GM15510 (cell line): ENCODE data around the gene PTH2.

ENCODE experiments used
- POLR2A ChIP-seq: IDR thresholded peaks from 3 replicates; pipeline ENCODE4 v1.6.1; 2011; ENCODE audit warnings: borderline replicate concordance; ENCODE audit not compliant: insufficient read length; ENCODE audit errors: extremely low read depth

PTH2 gene

DNA sequence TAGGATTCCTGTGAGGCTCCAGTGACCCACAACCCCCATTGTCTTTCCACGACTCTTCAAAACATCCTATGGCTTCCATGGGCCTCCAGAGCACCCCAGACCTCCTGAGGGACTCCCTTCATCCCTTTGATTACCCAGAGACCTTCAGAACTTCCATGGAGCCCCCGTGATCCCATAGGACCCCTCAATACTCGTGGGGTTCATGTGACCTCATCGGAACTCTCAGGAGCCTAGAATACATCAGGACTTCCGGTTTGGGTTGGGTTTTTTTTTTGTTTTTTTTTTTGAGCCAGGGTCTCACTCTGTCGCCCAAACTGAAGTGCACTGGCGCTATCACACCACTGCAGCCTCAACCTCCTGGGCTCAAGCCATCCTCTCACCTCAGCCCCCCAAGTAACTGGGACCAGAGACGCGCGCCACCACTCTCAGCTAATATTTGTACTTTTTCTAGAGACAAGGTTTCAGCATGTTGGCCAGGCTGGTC is 30.6 kb upstream of the PTH2 start:
- TF ChIP-seq POLR2A = no peak

DNA sequence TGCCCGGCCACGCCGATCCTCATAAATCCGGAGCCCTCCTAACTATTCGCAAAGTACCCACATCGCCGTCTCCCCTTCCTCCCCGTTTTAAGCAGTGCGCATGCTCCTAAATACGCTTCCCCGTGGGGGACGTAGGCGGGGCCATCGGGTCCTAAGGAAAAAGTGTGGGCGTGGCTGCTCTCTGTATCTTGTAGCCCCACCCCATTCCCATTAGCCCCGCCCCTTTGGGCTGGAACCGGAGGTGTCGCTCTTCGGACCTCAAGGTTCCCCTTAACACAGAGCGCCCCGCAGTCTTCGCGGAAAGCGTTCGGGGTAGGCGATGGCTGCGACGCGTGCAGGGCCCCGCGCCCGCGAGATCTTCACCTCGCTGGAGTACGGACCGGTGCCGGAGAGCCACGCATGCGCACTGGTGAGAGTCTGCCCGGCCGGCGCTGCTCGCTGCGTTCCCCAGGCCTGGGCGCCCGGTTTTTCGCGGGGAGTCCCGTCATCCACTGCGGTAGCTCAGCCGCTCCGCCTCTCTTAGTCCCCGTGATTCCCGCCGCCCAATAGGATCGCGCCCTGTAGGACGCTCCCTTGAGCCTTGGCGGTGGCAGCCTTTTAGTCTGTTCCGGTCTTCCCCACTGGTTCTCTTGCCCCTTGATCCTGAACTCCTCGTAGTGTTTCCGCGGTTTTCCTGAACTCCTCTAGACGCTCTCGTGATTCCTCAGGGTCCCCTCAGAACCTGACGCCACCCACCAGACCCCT is 29.9 kb upstream of the PTH2 start, which contains the start of gene ALDH16A1:
Gene ALDH16A1 (plus strand): TSS at position 213 of the 744 bp plus-strand sequence. CDS start 107 bp downstream, at position 320.
- TF ChIP-seq POLR2A = peak; percentile 91

DNA sequence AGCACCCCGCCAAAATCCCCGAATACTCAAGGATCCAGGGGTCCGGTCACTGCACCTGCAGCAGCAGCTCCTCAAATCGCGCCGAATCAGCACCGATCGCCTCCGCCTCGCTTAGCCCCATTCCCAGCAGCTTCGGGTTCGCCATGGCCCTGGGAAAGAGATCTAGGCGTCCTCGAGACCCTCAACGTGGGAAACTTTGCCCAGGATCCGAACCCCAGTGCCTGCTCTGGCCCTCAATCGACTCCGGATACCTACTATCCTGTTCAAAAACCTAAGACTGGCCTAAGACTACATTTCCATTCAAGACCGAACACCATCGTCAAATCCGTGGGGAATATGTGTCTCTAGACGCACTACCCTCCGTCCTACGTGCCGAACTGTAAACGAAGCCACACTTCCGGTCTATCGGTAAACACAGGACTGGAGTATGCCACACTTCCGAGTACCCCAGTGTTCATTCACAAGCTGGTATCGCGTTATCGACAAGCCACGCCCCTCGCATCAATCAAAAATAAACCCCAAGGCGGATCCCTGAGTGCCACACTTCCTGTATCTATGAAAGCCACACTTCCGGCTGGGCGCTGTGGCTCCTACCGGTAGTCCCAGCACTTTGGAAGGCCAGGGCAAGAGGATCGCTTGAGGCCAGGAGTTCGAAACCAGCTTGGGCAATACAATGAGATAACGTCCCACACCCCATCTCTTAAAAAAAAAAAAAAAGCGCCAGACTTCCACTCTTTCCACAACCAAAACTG is 28.4 kb upstream of the PTH2 start, which contains the start of gene PIH1D1:
Gene PIH1D1 (minus strand): TSS at position 385 of the 752 bp plus-strand sequence. CDS start 240 bp downstream, at position 145.
- TF ChIP-seq POLR2A = peak; percentile 69

DNA sequence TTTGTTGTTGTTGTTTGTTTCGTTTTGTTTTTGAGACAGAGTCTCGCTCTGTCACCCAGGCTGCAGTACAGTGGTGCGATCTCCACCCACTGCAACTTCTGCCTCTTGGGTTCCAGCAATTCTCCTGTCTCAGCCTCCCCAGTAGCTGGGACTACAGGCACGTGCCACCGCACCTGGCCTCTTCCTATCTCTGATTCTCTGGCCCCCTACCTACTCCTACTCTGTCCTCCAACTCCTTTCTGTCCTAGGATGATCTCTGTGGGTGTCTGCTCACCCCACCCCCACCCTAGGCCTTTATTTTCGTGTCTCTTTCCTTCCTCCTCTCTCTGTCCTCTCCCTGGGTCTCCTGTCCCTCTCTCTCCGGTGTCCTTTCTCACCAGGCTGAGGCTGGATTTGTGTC is 27.2 kb upstream of the PTH2 start:
- TF ChIP-seq POLR2A = no peak

DNA sequence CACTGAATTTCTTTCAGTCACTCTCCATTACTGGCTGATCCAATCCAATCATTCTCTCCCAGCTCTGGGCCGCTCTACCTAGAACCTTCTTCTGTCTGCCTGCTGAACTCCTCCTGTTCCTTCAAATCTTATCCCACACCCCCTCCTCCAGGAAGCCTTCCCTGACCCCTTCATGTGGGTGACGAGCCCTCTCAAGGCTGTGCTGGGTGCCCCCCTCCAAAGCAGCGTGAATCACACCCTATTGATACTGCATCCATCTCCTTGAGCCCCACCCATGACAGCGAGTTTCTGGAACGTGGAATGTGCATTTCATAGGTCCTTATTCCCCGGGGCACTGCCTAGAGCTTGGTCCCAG is 25.2 kb upstream of the PTH2 start:
- no peak for TF ChIP-seq POLR2A

DNA sequence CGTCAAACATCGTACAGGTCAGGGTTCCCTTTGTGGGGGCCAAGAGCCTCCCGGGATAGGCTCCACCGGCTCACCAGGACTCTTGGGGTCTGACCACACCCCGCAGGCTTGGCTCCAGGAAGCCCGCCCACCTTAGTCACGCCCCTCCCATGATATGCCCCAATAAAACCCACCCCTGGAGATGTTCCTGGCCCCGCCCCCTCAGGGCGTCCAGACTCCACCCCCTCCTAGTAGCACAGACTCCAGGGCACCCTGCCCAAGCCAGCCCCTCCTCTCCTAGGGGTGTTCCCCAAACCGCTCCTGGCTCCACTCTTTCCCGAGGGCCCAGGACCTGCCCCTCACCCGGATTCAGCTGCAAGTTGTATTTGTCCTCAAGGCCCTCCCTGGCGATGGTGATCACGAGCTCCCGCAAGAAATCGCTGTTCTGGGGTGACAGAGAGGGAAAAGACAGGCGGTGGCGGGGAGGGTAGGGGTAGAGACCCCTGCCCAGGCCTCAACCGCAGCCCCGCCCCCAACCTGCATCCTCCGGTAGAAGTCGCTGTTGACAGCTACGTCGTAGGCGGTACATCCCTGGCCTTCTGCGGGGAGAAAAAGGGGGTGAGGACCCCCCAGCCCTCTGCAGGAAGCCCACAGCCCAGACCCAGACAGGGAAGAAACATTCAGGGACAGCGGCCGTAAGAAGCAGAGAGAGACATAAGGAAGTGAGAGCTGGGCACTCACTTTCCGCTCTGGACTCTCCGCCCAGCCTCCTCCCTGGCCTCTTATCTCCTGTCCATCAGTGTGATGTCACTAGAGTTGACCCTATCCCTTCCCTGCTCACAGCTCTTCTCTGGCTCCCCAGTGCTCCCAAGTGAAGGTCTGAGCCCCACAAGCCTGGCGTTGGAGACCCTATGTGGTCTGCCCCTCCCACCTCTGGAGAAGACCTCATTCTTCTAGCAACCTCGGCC is 24.5 kb upstream of the PTH2 start:
- no peak for TF ChIP-seq POLR2A

DNA sequence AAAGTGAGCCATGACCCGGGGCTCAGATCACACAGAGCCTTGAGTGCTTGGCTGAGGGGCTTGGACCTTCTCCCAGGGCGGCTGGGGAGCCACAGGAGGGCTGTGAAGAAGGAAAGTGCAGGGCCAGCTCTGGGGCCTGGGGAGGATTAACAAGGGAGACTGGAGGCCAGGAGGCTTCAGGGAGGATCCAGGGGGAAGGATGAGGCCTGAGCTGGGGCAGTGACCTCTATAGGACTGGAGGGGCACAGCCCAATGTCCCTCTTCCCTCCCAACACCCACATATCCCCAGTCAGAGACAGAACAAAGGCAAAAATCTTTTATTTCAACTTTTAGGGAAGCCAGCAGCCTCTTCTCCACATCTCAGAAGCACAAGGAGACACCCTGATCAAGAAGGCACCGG is 22.8 kb upstream of the PTH2 start:
- TF ChIP-seq POLR2A = no peak

DNA sequence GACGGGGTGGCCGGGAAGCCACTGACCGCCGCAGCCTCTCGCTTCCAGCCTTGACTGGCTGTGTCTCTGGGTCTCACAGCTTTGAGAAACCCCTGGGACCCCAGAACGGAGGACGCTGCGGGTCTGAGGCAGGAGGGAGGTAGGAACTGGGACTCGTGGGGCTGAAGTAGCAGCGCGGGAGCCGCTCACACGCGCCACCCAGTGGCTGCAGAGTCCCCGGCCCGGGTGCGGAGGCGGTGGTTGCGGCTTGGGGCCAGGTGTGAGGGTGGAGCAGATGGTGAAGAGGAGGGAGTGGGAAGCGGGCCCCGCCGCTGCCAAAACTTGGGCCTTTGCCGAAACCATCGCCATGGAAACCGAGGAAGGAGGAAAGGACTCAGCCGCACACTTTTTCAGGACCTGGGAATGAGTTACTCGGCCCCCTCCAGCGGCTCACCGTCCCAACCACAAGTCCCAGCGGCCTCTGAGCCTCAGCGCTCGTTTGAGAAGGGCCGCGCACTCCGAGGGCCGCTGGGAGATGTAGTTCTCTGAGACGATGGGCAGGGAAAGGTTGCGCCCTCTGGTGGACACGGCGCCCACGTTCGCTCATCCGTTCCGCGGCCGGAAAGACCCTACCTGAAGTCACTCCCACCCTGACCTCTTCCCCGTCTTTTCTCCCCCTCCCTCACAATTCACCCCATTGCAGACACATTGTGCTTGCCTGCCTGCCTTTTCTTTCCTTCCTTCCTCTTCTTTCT is 20.3 kb upstream of the PTH2 start:
- TF ChIP-seq POLR2A = no peak

DNA sequence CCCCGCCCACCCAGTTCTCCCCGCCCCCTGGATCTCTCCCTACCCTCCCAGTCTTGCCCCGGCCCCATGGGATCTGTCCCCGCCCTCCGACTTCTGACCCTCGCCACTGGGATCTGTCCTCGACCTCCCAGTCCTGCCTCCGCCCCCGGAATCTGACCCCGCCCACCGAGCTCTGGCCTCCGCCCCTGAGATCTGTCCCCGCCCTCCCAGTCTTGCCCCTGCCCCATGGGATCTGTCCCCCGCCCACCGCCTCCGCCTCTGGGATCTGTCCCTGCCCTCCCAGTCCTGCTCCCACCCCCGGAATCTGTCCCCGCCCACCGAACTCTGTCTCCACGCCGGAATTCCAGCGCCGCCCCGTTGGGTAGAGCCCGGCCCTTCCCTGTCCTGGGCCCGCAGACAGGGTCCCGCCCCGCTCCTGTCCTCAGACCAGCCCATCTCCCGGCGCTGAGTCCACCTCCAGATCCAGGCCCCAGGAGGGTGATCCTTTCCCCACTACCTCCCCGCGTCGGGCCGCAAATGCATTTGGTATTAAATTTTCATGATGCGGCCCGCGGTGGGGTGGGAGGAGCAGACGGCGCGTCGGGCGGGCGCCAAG is 19.6 kb upstream of the PTH2 start:
- TF ChIP-seq POLR2A = no peak

DNA sequence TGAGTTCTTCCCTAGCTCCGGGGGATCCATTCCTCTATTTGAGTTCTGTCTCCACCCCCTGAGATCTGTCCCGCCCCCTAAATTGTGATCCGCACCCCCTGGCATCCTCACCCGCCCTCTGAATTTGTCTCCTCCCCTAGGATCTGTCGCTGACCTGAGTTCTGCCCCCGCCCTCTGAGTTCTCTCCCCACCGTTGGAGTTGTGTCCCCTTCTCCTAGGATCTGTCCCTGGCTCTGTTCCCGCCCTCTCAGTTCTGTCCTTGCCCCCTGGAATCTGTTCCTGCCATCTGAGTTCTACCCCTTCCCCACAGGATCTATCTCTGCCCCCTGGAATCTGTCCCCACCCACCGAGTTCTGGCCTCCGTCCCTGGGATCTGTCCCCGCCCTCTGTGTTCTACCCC is 19.1 kb upstream of the PTH2 start:
- TF ChIP-seq POLR2A = no peak

DNA sequence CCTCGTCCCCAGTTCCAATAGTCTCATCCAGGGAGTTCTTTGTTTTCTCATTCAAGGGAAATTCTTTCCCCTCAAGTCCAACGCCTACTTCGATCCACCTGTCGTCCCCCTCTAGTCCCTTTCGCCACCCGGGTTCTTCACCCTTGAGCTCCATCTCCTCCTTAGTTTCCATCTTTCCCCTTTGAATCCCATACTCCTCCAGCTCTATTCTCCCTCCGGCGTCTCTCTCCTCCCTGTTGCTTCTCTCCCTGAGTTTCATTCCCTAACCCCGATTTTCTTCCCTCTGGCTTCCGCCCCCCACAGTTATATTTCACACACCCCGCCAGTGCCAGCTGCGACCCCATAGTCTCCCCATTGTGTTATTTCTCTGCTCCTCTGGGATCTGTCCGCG is 18.7 kb upstream of the PTH2 start:
- no peak for TF ChIP-seq POLR2A

DNA sequence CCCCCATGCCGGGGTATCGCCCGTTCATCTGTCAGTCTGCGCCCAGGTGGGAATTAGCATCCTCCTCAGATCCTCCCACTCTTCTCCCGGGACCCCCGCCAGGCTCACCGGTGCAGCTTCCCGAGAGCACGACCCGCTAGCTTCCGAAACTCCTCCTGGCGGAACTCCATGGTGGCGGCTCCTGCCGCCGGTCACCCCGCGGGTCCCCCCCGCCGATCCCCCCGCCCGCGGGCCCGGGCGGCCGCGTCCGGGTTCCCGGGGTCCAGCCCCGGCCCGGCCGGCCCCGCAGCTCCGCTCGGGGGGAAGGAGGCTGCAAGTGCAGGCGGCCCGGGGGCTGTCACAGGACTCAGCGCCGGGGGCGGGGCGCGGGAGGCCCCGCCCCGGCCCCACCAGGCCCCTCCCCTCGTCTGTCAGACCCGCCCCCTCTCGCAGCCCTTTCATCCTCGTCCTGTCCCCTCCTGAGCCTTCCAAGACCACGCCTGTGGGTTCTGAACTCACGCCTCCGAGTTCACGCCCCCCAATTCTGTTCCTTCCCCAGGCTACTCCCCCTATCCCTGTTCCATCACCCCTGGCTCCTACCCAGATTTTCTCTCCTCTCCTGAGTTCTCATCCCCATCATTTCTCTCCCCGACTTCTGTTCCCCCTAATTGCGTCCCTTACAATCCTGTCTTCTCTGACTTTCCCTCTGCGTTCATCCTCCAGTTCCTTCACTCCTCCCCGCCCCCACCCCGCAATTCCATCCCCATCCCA is 18.1 kb upstream of the PTH2 start, which contains the start of gene SLC17A7:
Gene SLC17A7 (minus strand): TSS at position 318 of the 750 bp plus-strand sequence. CDS start 148 bp downstream, at position 170.
- TF ChIP-seq POLR2A = no peak
